K562 (cell line): ENCODE measurements around the gene PRDM15. TPM values are rescaled to one million over a fixed set of nuclear protein-coding genes. Genes with fewer than 3 reads are reported as not detected.

Experiments used
- ATAC-seq: fragments of 200-7000 bp; cut with Tn5 transposase; 3 replicates; pipeline ENCODE4 v1.9.1; 2020; ENCODE audit warnings: moderate library complexity
- BruUV-seq: library from RNA; stranded (reverse); fragments of 400-500 nt; replicated peaks from 2 replicates; lab custom pipeline; 2021; lab: Mats Ljungman, UMichigan
- CTCF ChIA-PET: fragments of 300-600 bp; formaldehyde crosslinking; extraction: SDS; loops from one replicate; lab custom pipeline; 2021; ENCODE audit warnings: low intra/inter-chr PET ratio; lab: Yijun Ruan, JAX
- POLR2A ChIA-PET: fragments of 300-600, 350-650 bp; sonication (Branson Sonifier 250); formaldehyde crosslinking; extraction: SDS; loops from one replicate; lab custom pipeline; 2021; ENCODE audit warnings: antibody characterized with exemption, inconsistent platforms; lab: Yijun Ruan, JAX
- DNase-seq, 4 experiments: peaks; one replicate each; pipeline versions ENCODE4 v3.0.0 to v3.0.0-alpha.2; 2011 to 2018; ENCODE audit warnings: low spot score in 3 of 4, mixed read lengths in 3 of 4; ENCODE audit errors: extremely low read depth in 1 of 4
- FAIRE-seq: peaks from 2 replicates; lab custom pipeline; 2011; peaks lifted over from hg19 to GRCh38; lab: Jason Lieb, UNC
- H2AFZ ChIP-seq: 2 replicates; pipeline ENCODE4 v1.6.0; 2011; ENCODE audit warnings: low read depth, low read length, control low read depth, inconsistent platforms
- H3K27ac ChIP-seq: fragments of 200-600 bp; 3 replicates; pipeline ENCODE4 v1.8.0; 2011; ENCODE audit warnings: low read depth, mild to moderate bottlenecking, control low read depth, inconsistent platforms, low read length, moderate library complexity, mixed read lengths; ENCODE audit errors: extremely low read depth
- H3K27me3 ChIP-seq, 2 experiments: fragments of 300-600 bp in 1 of 2; 2 replicates in 1 of 2; 3 replicates in 1 of 2; pipeline versions ENCODE4 v1.6.0 to v1.8.0; 2011; ENCODE audit warnings: inconsistent platforms in 2 of 2, low read length in 2 of 2, mild to moderate bottlenecking in 1 of 2, mixed read lengths in 1 of 2, moderate library complexity in 1 of 2; ENCODE audit not compliant: control insufficient read depth in 2 of 2, insufficient read depth in 2 of 2
- H3K36me3 ChIP-seq: fragments of 300-600 bp; 3 replicates; pipeline ENCODE4 v1.8.0; 2011; ENCODE audit warnings: mild to moderate bottlenecking, low read length, inconsistent platforms; ENCODE audit not compliant: control insufficient read depth, insufficient read depth
- H3K4me1 ChIP-seq, 2 experiments: fragments of 200-600 bp in 1 of 2; replicated peaks in 1 of 2; 2 replicates in 1 of 2; 3 replicates in 1 of 2; pipeline versions ENCODE4 v1.5.1 to v1.8.0; 2011; ENCODE audit warnings: inconsistent platforms in 2 of 2, low read length in 2 of 2, mild to moderate bottlenecking in 1 of 2, mixed read lengths in 1 of 2, moderate library complexity in 1 of 2; ENCODE audit not compliant: control insufficient read depth in 2 of 2, insufficient read depth in 2 of 2
- H3K4me2 ChIP-seq: 2 replicates; pipeline ENCODE4 v1.6.1; 2011; ENCODE audit warnings: low read length, control low read depth, inconsistent platforms, mixed read lengths; ENCODE audit not compliant: insufficient read depth
- H3K4me3 ChIP-seq: fragments of 200-600 bp; sonication (generic), shearing (Covaris generic); 2 replicates; pipeline ENCODE4 v1.5.1; 2016; ENCODE audit warnings: control low read depth, inconsistent platforms
- H3K79me2 ChIP-seq: fragments of 200-600 bp; 3 replicates; pipeline ENCODE4 v1.8.0; 2011; ENCODE audit warnings: low read length, inconsistent platforms; ENCODE audit not compliant: control insufficient read depth, insufficient read depth
- H3K9ac ChIP-seq, 2 experiments: 2 replicates each; pipeline versions ENCODE4 v1.6.0 to v1.6.1; 2011; ENCODE audit warnings: low read depth in 2 of 2, low read length in 2 of 2, control low read depth in 1 of 2, inconsistent platforms in 1 of 2, mild to moderate bottlenecking in 1 of 2, mixed read lengths in 1 of 2; ENCODE audit not compliant: insufficient read depth in 1 of 2
- H3K9me1 ChIP-seq: one replicate; pipeline ENCODE4 v1.6.0; 2011; ENCODE audit warnings: inconsistent platforms, mild to moderate bottlenecking, low read length, moderate library complexity; ENCODE audit not compliant: control insufficient read depth, insufficient read depth
- H3K9me3 ChIP-seq: replicated peaks from 2 replicates; pipeline ENCODE4 v1.5.1; 2011; ENCODE audit warnings: low read depth, low read length, inconsistent platforms; ENCODE audit not compliant: control insufficient read depth, insufficient read depth
- H4K20me1 ChIP-seq: replicated peaks from 2 replicates; pipeline ENCODE4 v1.6.1; 2011; ENCODE audit warnings: low read length, inconsistent platforms, mixed read lengths; ENCODE audit not compliant: control insufficient read depth, insufficient read depth
- CXXC5 ChIP-seq: fragments of 250-450 bp; sonication (Bioruptor Pico); IDR thresholded peaks from 2 replicates; pipeline ENCODE4 v1.8.0; 2022; ENCODE audit warnings: inconsistent platforms, mild to moderate bottlenecking, moderate library complexity
- FOSL1 ChIP-seq: fragments of 200-800 bp; sonication (Bioruptor generic); conservative IDR thresholded peaks from 2 replicates; pipeline ENCODE4 v1.6.1; 2016; ENCODE audit warnings: missing genetic modification characterization, missing compliant biosample characterization
- FOXA3 ChIP-seq, 2 experiments: fragments of 450-650 bp in 1 of 2; sonication (generic) in 1 of 2; formaldehyde crosslinking; IDR thresholded peaks in 1 of 2; conservative IDR thresholded peaks in 1 of 2; 2 replicates each; pipeline versions ENCODE4 v1.4.0 to v1.8.0; 2020 to 2022; ENCODE audit warnings: mild to moderate bottlenecking in 2 of 2, missing genetic modification reagents in 1 of 2
- FOXM1 ChIP-seq, 2 experiments: fragments of 450-650 bp in 1 of 2; sonication (generic) in 1 of 2; formaldehyde crosslinking in 1 of 2; IDR thresholded peaks; 2 replicates each; pipeline versions ENCODE4 v1.6.1 to v1.9.0; 2017 to 2022; ENCODE audit warnings: low read depth in 2 of 2, mild to moderate bottlenecking in 2 of 2, missing genetic modification reagents in 1 of 2, moderate library complexity in 1 of 2
- MEIS2 ChIP-seq: fragments of 450-650 bp; IDR thresholded peaks from 2 replicates; pipeline ENCODE4 v1.6.1; 2014; ENCODE audit warnings: mild to moderate bottlenecking; ENCODE audit not compliant: partially characterized antibody
- RBBP5 ChIP-seq: fragments of 200-600 bp; sonication (generic); IDR thresholded peaks from 2 replicates; pipeline ENCODE4 v1.6.1; 2012; ENCODE audit warnings: borderline replicate concordance, mild to moderate bottlenecking, low read length, control low read depth, inconsistent platforms; ENCODE audit not compliant: insufficient read depth, poor library complexity, severe bottlenecking
- SAFB2 ChIP-seq: fragments of 200-400 bp; formaldehyde crosslinking; IDR thresholded peaks from 2 replicates; pipeline ENCODE4 v1.6.1; 2018; ENCODE audit warnings: borderline replicate concordance, low read length, low read depth, moderate library complexity; ENCODE audit not compliant: severe bottlenecking
- SIN3A ChIP-seq, 2 experiments: fragments of 150-350 bp in 1 of 2; IDR thresholded peaks; 2 replicates each; pipeline ENCODE4 v1.6.1; 2011 to 2016; ENCODE audit warnings: borderline replicate concordance in 2 of 2, low read depth in 2 of 2, low read length in 2 of 2, mild to moderate bottlenecking in 2 of 2, moderate library complexity in 2 of 2; ENCODE audit not compliant: control insufficient read depth in 1 of 2
- SMAD3 ChIP-seq: fragments of 450-650 bp; formaldehyde crosslinking; conservative IDR thresholded peaks from 2 replicates; pipeline ENCODE4 v1.4.0; 2020; ENCODE audit warnings: mild to moderate bottlenecking
- TAF1 ChIP-seq: IDR thresholded peaks from 2 replicates; pipeline ENCODE4 v1.6.1; 2011; ENCODE audit warnings: mild to moderate bottlenecking, low read length, moderate library complexity; ENCODE audit not compliant: insufficient read depth, control insufficient read depth, severe bottlenecking; ENCODE audit errors: extremely low read depth
- TARDBP ChIP-seq: fragments of 450-650 bp; IDR thresholded peaks from 2 replicates; pipeline ENCODE4 v1.6.1; 2016
- ZNF175 ChIP-seq: fragments of 200-800 bp; sonication (Bioruptor generic); IDR thresholded peaks from 2 replicates; pipeline ENCODE4 v1.6.1; 2016; ENCODE audit warnings: low read depth, mild to moderate bottlenecking, missing genetic modification characterization, missing compliant biosample characterization
- ZNF644 ChIP-seq: fragments of 200-800 bp; sonication (Bioruptor generic); IDR thresholded peaks from 2 replicates; pipeline ENCODE4 v1.6.1; 2016; ENCODE audit warnings: low read depth, missing genetic modification characterization, missing compliant biosample characterization
- ZNF696 ChIP-seq: fragments of 250-450 bp; sonication (Bioruptor Pico); conservative IDR thresholded peaks from 2 replicates; pipeline ENCODE4 v1.4.0; 2020; ENCODE audit warnings: mild to moderate bottlenecking, moderate library complexity
- ZNF76 ChIP-seq: fragments of 250-450 bp; sonication (Bioruptor Pico); IDR thresholded peaks from 2 replicates; pipeline ENCODE4 v1.4.0; 2020; ENCODE audit warnings: mild to moderate bottlenecking, moderate library complexity, borderline replicate concordance
- WGBS: fragments of 100-300 bp; shearing (Covaris generic); methylation state at CpG from one replicate; pipeline ENCODE4 v1.1.6; 2016; ENCODE audit warnings: low coverage, mixed read lengths; ENCODE audit not compliant: insufficient coverage; ENCODE audit errors: missing lambda C conversion rate; 5-methylcytosine and 5-hydroxymethylcytosine counted together
- in situ Hi-C: fragments of 300-500 bp; cut with MboI; formaldehyde crosslinking; loops from 4 replicates; pipeline ENCODE4 v1.15.0; 2018; ENCODE audit warnings: inconsistent platforms, mixed read lengths
- intact Hi-C: fragments of 100-400 bp; cut with micrococcal nuclease; formaldehyde crosslinking; loops from 2 replicates; pipeline ENCODE4 v1.14.2; 2022
- polyA plus RNA-seq, 8 experiments: library from polyadenylated mRNA; depleted of rRNA in 4 of 8; stranded (reverse) in 5 of 8; unstranded in 3 of 8; fragments of >200 nt; fragmentation: Nextera tagmentation in 2 of 8; fragmentation: Illumina TruSeq in 1 of 8; extraction: Ambion mirVana in 2 of 8; extraction: Trizol in 1 of 8; gene quantifications; 2 replicates each; pipeline versions ENCODE4 v1.2.1 to v1.2.3, GENCODE V29; 2011 to 2014; ENCODE audit warnings: inconsistent platforms in 1 of 8, missing spikeins in 1 of 8
- total RNA-seq, 7 experiments: library from RNA; depleted of rRNA in 6 of 7; stranded (reverse); fragments of >200 nt in 6 of 7; fragmentation: Illumina TruSeq in 2 of 7; extraction: Trizol in 2 of 7; gene quantifications; 2 replicates each; pipeline versions ENCODE4 v1.2.1 to v1.2.3, GENCODE V29; 2011 to 2021; ENCODE audit warnings: low replicate concordance in 1 of 7
- TF ChIP-seq, protein P1 (sequence below): sonication (generic); formaldehyde crosslinking; IDR thresholded peaks from 2 replicates; pipeline ENCODE4 v1.8.0; 2022; ENCODE audit warnings: missing genetic modification reagents, mild to moderate bottlenecking, borderline replicate concordance
- TF ChIP-seq, protein P2 (sequence below), 2 experiments: fragments of 450-650 bp; IDR thresholded peaks; 2 replicates each; pipeline ENCODE4 v1.6.1; 2016

PRDM15 gene
- total and polyA plus RNA-seq, 9 of the 15 experiments (the other 6 are each of a cell fraction or from before 2014, with no cell fraction given): 0.93 to 9.2 (median 6.2) TPM

DNA sequence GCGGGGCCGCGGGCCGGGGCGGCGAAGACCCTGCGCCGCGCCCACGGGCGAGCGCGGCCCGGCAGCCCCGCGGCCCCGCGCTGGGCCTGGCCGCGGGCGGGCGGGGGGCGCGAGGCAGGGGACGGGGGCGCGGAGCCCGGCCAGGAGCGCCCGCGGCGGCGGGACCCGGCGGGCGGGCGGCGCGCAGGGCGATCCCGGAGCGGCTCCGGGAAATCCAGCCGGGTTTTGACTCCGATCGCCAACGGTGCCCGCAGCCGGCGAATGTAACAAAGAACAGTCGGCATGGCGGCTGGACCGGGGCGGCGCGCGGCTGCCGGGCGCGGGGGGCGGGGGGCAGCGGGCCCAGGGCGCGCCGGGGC is 334 bp downstream of the PRDM15 start:
- POLR2A ChIA-PET: interaction anchor here (0.6 to 1.7 kb wide), 7 partner anchors 10 to 79 kb away, joined by 3 to 10 read pairs (median 4); no protein-coding TSS in a partner anchor
- Histone ChIP-seq H3K9ac (peak overlapping the region; percentile 93 to 96; a peak in 3 of 4 replicates), H3K27ac (peak overlapping the region; percentile 94; the same call in 2 of the 3 replicates), H3K4me3 (peak overlapping the region; percentile 89), H3K9me3 (no peaks in the 10 kb centered on the region), H3K4me1 (peaks cover 20 to 27% of the 10 kb centered on the region in 2 experiments), H2AFZ (no peak overlapping the region), H3K36me3 (peaks cover 5% of the 10 kb centered on the region; the same call in 1 of the 3 replicates), H4K20me1 (no peaks in the 10 kb centered on the region), H3K79me2 (peaks cover 39% of the 10 kb centered on the region), H3K27me3 (no peaks in the 10 kb centered on the region), H3K9me1 (no peaks in the 10 kb centered on the region), H3K4me2 (no peak overlapping the region; the same call in 1 of the 2 replicates)
- DNase-seq (peak; percentile 87 to 92 (median 89)), FAIRE-seq (no peak), ATAC-seq (peak; percentile 48)
- no TSS peak for BruUV-seq
- in situ Hi-C loops (no loop called here), intact Hi-C loops (loop anchor here (5.0 to 10.0 kb wide), 2 partner anchors 78 to 136 kb away; partner anchors contain the start of gene ZBTB21)
- 0% methylated on average over 14 of the region's 65 CpGs for WGBS
- CTCF ChIA-PET: interaction anchor here (1.2 kb wide), 1 partner anchor 62 kb away, joined by 3 read pairs; no protein-coding TSS in a partner anchor
- no peak for TF ChIP-seq SMAD3 (CRISPR knock-in tag)
- TF ChIP-seq SAFB2: no peak
- TF ChIP-seq ZNF76 (CRISPR knock-in tag): no peak
- 0 out of 2 replicates have a peak, but pooled peaks have one; percentile 24 for TF ChIP-seq CXXC5 (CRISPR knock-in tag)
- TF ChIP-seq SIN3A (IDR thresholded peaks at IDR 0.05; ENCODE audit: borderline replicate concordance in 2 of 2, control insufficient read depth in 1 of 2, low read depth in 2 of 2, low read length in 2 of 2): peak in 1 of 2 experiments; percentile 62; a peak in 1 of 4 replicates
- no peak for TF ChIP-seq MEIS2
- TF ChIP-seq FOXA3 (CRISPR knock-in tag; conservative IDR thresholded peaks at IDR 0.05 in 1 of 2, IDR thresholded peaks at IDR 0.05 in 1 of 2): 0 out of 4 replicates have a peak, but pooled peaks of 1 of the 2 experiments have one; percentile 7
- TF ChIP-seq, protein P1, sequence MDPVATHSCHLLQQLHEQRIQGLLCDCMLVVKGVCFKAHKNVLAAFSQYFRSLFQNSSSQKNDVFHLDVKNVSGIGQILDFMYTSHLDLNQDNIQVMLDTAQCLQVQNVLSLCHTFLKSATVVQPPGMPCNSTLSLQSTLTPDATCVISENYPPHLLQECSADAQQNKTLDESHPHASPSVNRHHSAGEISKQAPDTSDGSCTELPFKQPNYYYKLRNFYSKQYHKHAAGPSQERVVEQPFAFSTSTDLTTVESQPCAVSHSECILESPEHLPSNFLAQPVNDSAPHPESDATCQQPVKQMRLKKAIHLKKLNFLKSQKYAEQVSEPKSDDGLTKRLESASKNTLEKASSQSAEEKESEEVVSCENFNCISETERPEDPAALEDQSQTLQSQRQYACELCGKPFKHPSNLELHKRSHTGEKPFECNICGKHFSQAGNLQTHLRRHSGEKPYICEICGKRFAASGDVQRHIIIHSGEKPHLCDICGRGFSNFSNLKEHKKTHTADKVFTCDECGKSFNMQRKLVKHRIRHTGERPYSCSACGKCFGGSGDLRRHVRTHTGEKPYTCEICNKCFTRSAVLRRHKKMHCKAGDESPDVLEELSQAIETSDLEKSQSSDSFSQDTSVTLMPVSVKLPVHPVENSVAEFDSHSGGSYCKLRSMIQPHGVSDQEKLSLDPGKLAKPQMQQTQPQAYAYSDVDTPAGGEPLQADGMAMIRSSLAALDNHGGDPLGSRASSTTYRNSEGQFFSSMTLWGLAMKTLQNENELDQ (CRISPR knock-in tag): no peak
- TF ChIP-seq ZNF175: no peak
- peak; percentile 60 for TF ChIP-seq TAF1
- no peak for TF ChIP-seq ZNF644 (tag)
- TF ChIP-seq TARDBP: no peak
- TF ChIP-seq, protein P2, sequence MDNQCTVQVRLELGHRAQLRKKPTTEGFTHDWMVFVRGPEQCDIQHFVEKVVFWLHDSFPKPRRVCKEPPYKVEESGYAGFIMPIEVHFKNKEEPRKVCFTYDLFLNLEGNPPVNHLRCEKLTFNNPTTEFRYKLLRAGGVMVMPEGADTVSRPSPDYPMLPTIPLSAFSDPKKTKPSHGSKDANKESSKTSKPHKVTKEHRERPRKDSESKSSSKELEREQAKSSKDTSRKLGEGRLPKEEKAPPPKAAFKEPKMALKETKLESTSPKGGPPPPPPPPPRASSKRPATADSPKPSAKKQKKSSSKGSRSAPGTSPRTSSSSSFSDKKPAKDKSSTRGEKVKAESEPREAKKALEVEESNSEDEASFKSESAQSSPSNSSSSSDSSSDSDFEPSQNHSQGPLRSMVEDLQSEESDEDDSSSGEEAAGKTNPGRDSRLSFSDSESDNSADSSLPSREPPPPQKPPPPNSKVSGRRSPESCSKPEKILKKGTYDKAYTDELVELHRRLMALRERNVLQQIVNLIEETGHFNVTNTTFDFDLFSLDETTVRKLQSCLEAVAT (IDR thresholded peaks at IDR 0.05): no peak
- TF ChIP-seq FOXM1 (IDR thresholded peaks at IDR 0.05; ENCODE audit: low read depth): no peak
- TF ChIP-seq FOXM1 (CRISPR knock-in tag; IDR thresholded peaks at IDR 0.05; ENCODE audit: low read depth): no peak
- TF ChIP-seq RBBP5: peak; percentile 33
- TF ChIP-seq FOSL1 (tag): no peak
- TF ChIP-seq ZNF696 (CRISPR knock-in tag): no peak
